ENCODE data around the gene GRHPR.

Gene GRHPR

DNA sequence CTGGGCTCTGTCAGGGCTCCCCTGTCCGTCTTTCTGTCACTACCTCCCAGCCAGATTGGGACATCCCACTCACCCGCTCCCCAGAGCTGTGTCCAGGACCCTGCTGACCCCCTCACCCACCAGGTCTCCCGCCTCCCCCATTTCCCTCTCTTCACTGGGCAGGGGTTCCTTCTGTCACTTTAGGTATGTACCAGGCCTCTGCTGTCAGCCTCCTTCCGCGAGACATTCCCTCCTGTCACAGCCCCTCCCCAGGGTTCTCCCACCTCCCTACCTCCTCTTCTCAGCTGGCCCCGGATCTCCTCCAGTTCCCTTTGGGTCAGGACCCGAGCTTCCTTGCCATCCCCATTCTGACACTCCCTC is 63.7 kb downstream of the GRHPR start:
- ChIA-PET CTCF (no interaction called here), POLR2A (interaction anchor here (0.9 to 3.2 kb wide), 8 partner anchors 9 to 106 kb away, joined by 3 to 27 read pairs (median 5); partner anchors contain the start of genes TOMM5 and ZBTB5)
- TF ChIP-seq LEF1 (IDR thresholded peaks at IDR 0.05; ENCODE audit: borderline replicate concordance) (no peak), FOXA1 (IDR thresholded peaks at IDR 0.05) (no peak), BHLHE40 (IDR thresholded peaks at IDR 0.05; ENCODE audit: borderline replicate concordance) (no peak), TARDBP (IDR thresholded peaks at IDR 0.05) (no peak), ELF4 (IDR thresholded peaks at IDR 0.05) (no peak), NFRKB (IDR thresholded peaks at IDR 0.05) (no peak), L3MBTL2 (conservative IDR thresholded peaks at IDR 0.05) (no peak), ZNF384 (IDR thresholded peaks at IDR 0.05) (no peak), ARNT (IDR thresholded peaks at IDR 0.05) (no peak), FOXM1 (IDR thresholded peaks at IDR 0.05; ENCODE audit: borderline replicate concordance) (no peak), CTBP1 (IDR thresholded peaks at IDR 0.05; ENCODE audit: borderline replicate concordance) (no peak), SUZ12 (IDR thresholded peaks at IDR 0.05) (no peak), FOXK2 (IDR thresholded peaks at IDR 0.05) (no peak), HDGF (IDR thresholded peaks at IDR 0.05; ENCODE audit: borderline replicate concordance) (no peak), SP1 (IDR thresholded peaks at IDR 0.05) (no peak)
- TF ChIP-seq, protein P1, sequence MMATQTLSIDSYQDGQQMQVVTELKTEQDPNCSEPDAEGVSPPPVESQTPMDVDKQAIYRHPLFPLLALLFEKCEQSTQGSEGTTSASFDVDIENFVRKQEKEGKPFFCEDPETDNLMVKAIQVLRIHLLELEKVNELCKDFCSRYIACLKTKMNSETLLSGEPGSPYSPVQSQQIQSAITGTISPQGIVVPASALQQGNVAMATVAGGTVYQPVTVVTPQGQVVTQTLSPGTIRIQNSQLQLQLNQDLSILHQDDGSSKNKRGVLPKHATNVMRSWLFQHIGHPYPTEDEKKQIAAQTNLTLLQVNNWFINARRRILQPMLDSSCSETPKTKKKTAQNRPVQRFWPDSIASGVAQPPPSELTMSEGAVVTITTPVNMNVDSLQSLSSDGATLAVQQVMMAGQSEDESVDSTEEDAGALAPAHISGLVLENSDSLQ (IDR thresholded peaks at IDR 0.05), result no peak
- DNase-seq (ENCODE audit: extremely low spot score), result no peak

Data from HEK293T (cell line).